ENCODE results near the gene RALB. TPM values are rescaled to one million over a fixed set of nuclear protein-coding genes. Genes with fewer than 3 reads are reported as not detected.
A peak's percentile ranks its signal among the peaks of the same experiment; 100 is the strongest.

Gene RALB
- total RNA-seq, 1 donor from 2014 or later, result 25.4 TPM

DNA sequence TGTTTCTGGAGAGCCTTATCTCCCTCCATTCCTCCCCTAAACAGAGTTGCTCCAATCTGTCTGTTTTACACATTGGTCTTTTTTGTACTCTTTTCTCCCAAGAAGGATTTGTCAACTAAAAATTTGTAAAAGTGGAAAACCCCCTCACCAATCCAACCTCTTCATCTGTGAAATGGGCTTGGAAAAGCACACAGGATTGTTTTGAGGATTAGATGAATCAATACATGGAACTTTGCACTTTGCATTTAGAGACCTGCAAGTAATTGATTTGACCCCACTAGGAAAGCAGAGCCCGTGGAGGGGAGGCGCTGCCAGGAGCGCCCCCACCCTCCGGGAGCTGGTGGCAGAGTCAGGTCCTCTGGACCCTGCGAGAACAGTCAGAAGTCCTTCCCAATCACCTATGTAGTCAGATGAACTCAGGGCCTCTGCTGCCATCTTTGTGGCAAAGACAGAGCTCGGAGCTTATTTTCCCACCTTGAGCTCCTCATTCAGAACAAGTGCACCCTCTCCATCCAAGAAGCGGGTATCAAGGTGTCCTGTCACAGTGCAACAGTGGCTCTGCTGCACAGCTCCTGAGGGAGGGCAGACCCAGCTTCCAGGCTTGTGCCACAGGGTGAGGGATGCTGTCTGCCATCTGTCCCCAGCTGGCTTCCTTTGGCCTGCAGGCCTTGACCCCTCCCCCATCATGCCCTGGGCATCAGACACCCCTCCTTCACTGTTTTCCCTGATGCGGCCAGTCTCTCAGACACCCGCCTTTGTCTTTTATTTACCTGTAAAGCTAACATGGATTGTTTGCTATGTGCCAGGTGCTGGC is 27.7 kb upstream of the RALB start:
- H3K27ac Mint-ChIP-seq (ENCODE audit: unreplicated experiment), result no peak overlapping the region

GRCh38 chr2:120225549-120226065 is 27.0 kb upstream of the RALB start:
- no peak overlapping the region for H3K27ac Mint-ChIP-seq (ENCODE audit: unreplicated experiment)
- no peak for TF ChIP-seq CTCF (IDR thresholded peaks at IDR 0.05)
- peaks cover 14% of the 10 kb centered on the region for H3K36me3 Mint-ChIP-seq (ENCODE audit: unreplicated experiment)
- H3K9me3 Mint-ChIP-seq (ENCODE audit: unreplicated experiment), result no peaks in the 10 kb centered on the region
- peaks cover 19% of the 10 kb centered on the region for H3K27me3 Mint-ChIP-seq (ENCODE audit: unreplicated experiment)
- no peak for DNase-seq (ENCODE audit: extremely low spot score, unreplicated experiment)
- no peak overlapping the region for H3K4me3 Mint-ChIP-seq (ENCODE audit: unreplicated experiment)
- H3K4me1 Mint-ChIP-seq (ENCODE audit: unreplicated experiment), result peaks cover 22% of the 10 kb centered on the region

More for the DNA sequence above, 27.7 kb upstream of the RALB start:
- Mint-ChIP-seq H3K36me3 (ENCODE audit: unreplicated experiment) (peaks cover 19% of the 10 kb centered on the region), H3K27me3 (ENCODE audit: unreplicated experiment) (peaks cover 19% of the 10 kb centered on the region), H3K9me3 (ENCODE audit: unreplicated experiment) (no peaks in the 10 kb centered on the region), H3K4me1 (ENCODE audit: unreplicated experiment) (peaks cover 22% of the 10 kb centered on the region), H3K4me3 (ENCODE audit: unreplicated experiment) (peak overlapping the region; percentile 29)
- no peak for TF ChIP-seq CTCF (IDR thresholded peaks at IDR 0.05)
- no peak for DNase-seq (ENCODE audit: extremely low spot score, unreplicated experiment)

- no peak for DNase-seq (ENCODE audit: extremely low spot score, unreplicated experiment)
Measured at GRCh38 chr2:120226316-120226715, 26.3 kb upstream of the RALB start.

GRCh38 chr2:120227111-120227991 is 25.3 kb upstream of the RALB start:
- Mint-ChIP-seq H3K4me1 (ENCODE audit: unreplicated experiment) (peaks cover 5% of the 10 kb centered on the region), H3K27me3 (ENCODE audit: unreplicated experiment) (peaks cover 21% of the 10 kb centered on the region)
- no peak for DNase-seq (ENCODE audit: extremely low spot score, unreplicated experiment)

More at GRCh38 chr2:120226316-120226715, 26.3 kb upstream of the RALB start:
- peaks cover 21% of the 10 kb centered on the region for H3K27me3 Mint-ChIP-seq (ENCODE audit: unreplicated experiment)
- TF ChIP-seq CTCF (IDR thresholded peaks at IDR 0.05), result no peak
- H3K4me1 Mint-ChIP-seq (ENCODE audit: unreplicated experiment), result peaks cover 16% of the 10 kb centered on the region
- no peaks in the 10 kb centered on the region for H3K9me3 Mint-ChIP-seq (ENCODE audit: unreplicated experiment)
- no peak overlapping the region for H3K27ac Mint-ChIP-seq (ENCODE audit: unreplicated experiment)
- H3K36me3 Mint-ChIP-seq (ENCODE audit: unreplicated experiment), result peaks cover 7% of the 10 kb centered on the region
- no peak overlapping the region for H3K4me3 Mint-ChIP-seq (ENCODE audit: unreplicated experiment)

More at GRCh38 chr2:120227111-120227991, 25.3 kb upstream of the RALB start:
- Mint-ChIP-seq H3K27ac (ENCODE audit: unreplicated experiment) (no peak overlapping the region), H3K9me3 (ENCODE audit: unreplicated experiment) (no peaks in the 10 kb centered on the region), H3K4me3 (ENCODE audit: unreplicated experiment) (no peak overlapping the region), H3K36me3 (ENCODE audit: unreplicated experiment) (no peaks in the 10 kb centered on the region)
- no peak for TF ChIP-seq CTCF (IDR thresholded peaks at IDR 0.05)
